VCaP (cell line): Measurements from ENCODE around the gene SSC4D.

ENCODE experiments used
- H3K27ac ChIP-seq: fragments of 450-650 bp; 2 replicates; pipeline ENCODE4 v1.5.1; 2017
- TF ChIP-seq, protein P1 (sequence below): fragments of 450-650 bp; conservative IDR thresholded peaks from 2 replicates; pipeline ENCODE4 v1.5.1; 2017; ENCODE audit warnings: mild to moderate bottlenecking, moderate library complexity

The SSC4D gene

GRCh38 chr7:76349313-76349885 is 60.1 kb downstream of the SSC4D start:
- TF ChIP-seq, protein P1, sequence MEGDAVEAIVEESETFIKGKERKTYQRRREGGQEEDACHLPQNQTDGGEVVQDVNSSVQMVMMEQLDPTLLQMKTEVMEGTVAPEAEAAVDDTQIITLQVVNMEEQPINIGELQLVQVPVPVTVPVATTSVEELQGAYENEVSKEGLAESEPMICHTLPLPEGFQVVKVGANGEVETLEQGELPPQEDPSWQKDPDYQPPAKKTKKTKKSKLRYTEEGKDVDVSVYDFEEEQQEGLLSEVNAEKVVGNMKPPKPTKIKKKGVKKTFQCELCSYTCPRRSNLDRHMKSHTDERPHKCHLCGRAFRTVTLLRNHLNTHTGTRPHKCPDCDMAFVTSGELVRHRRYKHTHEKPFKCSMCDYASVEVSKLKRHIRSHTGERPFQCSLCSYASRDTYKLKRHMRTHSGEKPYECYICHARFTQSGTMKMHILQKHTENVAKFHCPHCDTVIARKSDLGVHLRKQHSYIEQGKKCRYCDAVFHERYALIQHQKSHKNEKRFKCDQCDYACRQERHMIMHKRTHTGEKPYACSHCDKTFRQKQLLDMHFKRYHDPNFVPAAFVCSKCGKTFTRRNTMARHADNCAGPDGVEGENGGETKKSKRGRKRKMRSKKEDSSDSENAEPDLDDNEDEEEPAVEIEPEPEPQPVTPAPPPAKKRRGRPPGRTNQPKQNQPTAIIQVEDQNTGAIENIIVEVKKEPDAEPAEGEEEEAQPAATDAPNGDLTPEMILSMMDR = no peak
- peak overlapping the region; percentile 59 for H3K27ac ChIP-seq

DNA sequence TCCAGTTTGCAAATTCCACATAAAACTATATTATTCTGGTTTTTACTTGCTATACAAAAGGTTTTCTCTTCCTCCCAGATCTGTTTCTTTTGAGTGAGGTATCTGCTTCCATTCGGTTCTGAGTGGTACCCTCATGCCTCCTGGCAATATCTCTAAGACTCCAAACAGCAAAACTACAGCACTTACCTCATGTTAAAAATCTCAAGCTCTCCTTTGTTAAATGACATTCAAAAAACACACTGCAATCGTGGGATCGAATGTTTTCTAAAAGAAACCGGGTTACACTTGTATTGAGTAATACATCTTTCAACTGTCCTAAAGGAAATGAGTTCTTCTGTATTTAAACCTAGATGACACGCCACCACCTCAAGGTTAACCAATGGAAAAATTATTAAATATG is 61.8 kb downstream of the SSC4D start:
- TF ChIP-seq, protein P1 = no peak
- H3K27ac ChIP-seq = no peak overlapping the region

GRCh38 chr7:76346778-76347177 is 62.7 kb downstream of the SSC4D start:
- TF ChIP-seq, protein P1 = no peak
- H3K27ac ChIP-seq = no peak overlapping the region

GRCh38 chr7:76346097-76346496 is 63.4 kb downstream of the SSC4D start:
- no peak overlapping the region for H3K27ac ChIP-seq
- TF ChIP-seq, protein P1 = no peak

DNA sequence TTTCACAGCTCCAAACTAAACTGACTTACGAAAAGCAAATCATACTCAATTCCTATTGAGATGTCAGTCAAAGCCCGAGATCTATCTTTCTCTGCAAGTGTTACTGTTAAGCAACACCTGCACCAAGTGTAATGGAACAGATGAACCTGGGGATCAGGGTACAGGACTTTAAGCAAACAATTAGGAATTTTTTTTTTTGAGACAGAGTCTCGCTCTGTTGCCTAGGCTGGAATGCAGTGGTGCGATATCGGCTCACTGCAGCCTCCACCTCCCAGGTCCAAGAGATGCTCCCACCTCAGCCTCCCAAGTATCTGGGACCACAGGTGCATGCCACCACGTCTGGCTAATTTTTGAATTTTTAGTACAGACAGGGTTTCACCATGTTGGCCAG is 65.6 kb downstream of the SSC4D start:
- TF ChIP-seq, protein P1 = no peak
- no peak overlapping the region for H3K27ac ChIP-seq

GRCh38 chr7:76343294-76343930 is 66.1 kb downstream of the SSC4D start:
- TF ChIP-seq, protein P1 = no peak
- H3K27ac ChIP-seq = no peak overlapping the region

- H3K27ac ChIP-seq = no peak overlapping the region
- TF ChIP-seq, protein P1 = no peak
Observed at GRCh38 chr7:76342222-76342621, 67.3 kb downstream of the SSC4D start.
